Activated T-helper 17 cell treated with anti-CD3 and anti-CD28 coated beads, Interleukin-2, amount 50 U/mL, for 72 hours (primary cell): ENCODE data around the gene TNNT3. TPM values are rescaled to one million over a fixed set of nuclear protein-coding genes. Genes with fewer than 3 reads are reported as not detected.
"Not testable (repeated sequence)": the region's sequence is repeated elsewhere in the genome, so short reads cannot be mapped to it uniquely, and the experiment has no call there.

Source experiments
- ATAC-seq: fragments of 150-1000 bp; cut with Tn5 transposase; replicated peaks from 2 replicates; pipeline ENCODE4 v1.10.0; 2021; ENCODE audit warnings: mild to moderate bottlenecking, moderate library complexity
- H3K27ac Mint-ChIP-seq: one replicate; pipeline ENCODE4 v1.8.0; 2022; ENCODE audit warnings: mixed read lengths
- H3K27me3 Mint-ChIP-seq: one replicate; pipeline ENCODE4 v1.8.0; 2022; ENCODE audit warnings: mixed read lengths
- H3K36me3 Mint-ChIP-seq: one replicate; pipeline ENCODE4 v1.8.0; 2022; ENCODE audit warnings: low read depth, mild to moderate bottlenecking, mixed read lengths
- H3K4me1 Mint-ChIP-seq: one replicate; pipeline ENCODE4 v1.8.0; 2022; ENCODE audit warnings: mixed read lengths
- H3K4me3 Mint-ChIP-seq: one replicate; pipeline ENCODE4 v1.8.0; 2022; ENCODE audit warnings: mild to moderate bottlenecking, mixed read lengths
- H3K9me3 Mint-ChIP-seq: one replicate; pipeline ENCODE4 v1.8.0; 2022; ENCODE audit warnings: mixed read lengths
- total RNA-seq, 2 donors: library from RNA; stranded (reverse); gene quantifications; one replicate each; pipeline ENCODE4 v1.2.3, GENCODE V29; 2022

Gene TNNT3
- total RNA-seq, 2 donors from 2014 or later: 2.1 to 26.2 TPM

- ATAC-seq: no peak
- H3K27me3 Mint-ChIP-seq: no peaks in the 10 kb centered on the region
- no peak overlapping the region for H3K27ac Mint-ChIP-seq
These were observed 41.1 kb upstream of the TNNT3 start for GRCh38 chr11:1878137-1879031.

GRCh38 chr11:1879342-1879940 lies 40.1 kb upstream of the TNNT3 start:
- Mint-ChIP-seq H3K27ac (no peak overlapping the region), H3K4me1 (peaks cover 3% of the 10 kb centered on the region), H3K9me3 (no peaks in the 10 kb centered on the region), H3K4me3 (no peak overlapping the region), H3K27me3 (no peaks in the 10 kb centered on the region), H3K36me3 (peaks cover 6% of the 10 kb centered on the region)
- ATAC-seq: no peak

More at GRCh38 chr11:1878137-1879031, 41.1 kb upstream of the TNNT3 start:
- Mint-ChIP-seq H3K4me3 (no peak overlapping the region), H3K36me3 (peaks cover 6% of the 10 kb centered on the region), H3K9me3 (no peaks in the 10 kb centered on the region), H3K4me1 (peaks cover 3% of the 10 kb centered on the region)

GRCh38 chr11:1879941-1880720 lies 39.4 kb upstream of the TNNT3 start:
- no peaks in the 10 kb centered on the region for H3K27me3 Mint-ChIP-seq
- peaks cover 6% of the 10 kb centered on the region for H3K36me3 Mint-ChIP-seq
- peaks cover 3% of the 10 kb centered on the region for H3K4me1 Mint-ChIP-seq
- H3K4me3 Mint-ChIP-seq: no peak overlapping the region
- H3K9me3 Mint-ChIP-seq: no peaks in the 10 kb centered on the region
- H3K27ac Mint-ChIP-seq: no peak overlapping the region
- no peak for ATAC-seq

- peak; percentile 20 for ATAC-seq
- Mint-ChIP-seq H3K27me3 (no peaks in the 10 kb centered on the region), H3K9me3 (no peaks in the 10 kb centered on the region), H3K36me3 (peaks cover 6% of the 10 kb centered on the region), H3K4me3 (no peak overlapping the region), H3K4me1 (no peaks in the 10 kb centered on the region), H3K27ac (no peak overlapping the region)
These were observed 38.6 kb upstream of the TNNT3 start for GRCh38 chr11:1880746-1881441.

GRCh38 chr11:1881442-1882264 lies 37.9 kb upstream of the TNNT3 start:
- Mint-ChIP-seq H3K27ac (no peak overlapping the region), H3K4me1 (no peaks in the 10 kb centered on the region), H3K27me3 (no peaks in the 10 kb centered on the region), H3K36me3 (peaks cover 6% of the 10 kb centered on the region), H3K4me3 (no peak overlapping the region), H3K9me3 (no peaks in the 10 kb centered on the region)
- ATAC-seq: peak; percentile 21

GRCh38 chr11:1882265-1883238 lies 37.0 kb upstream of the TNNT3 start:
- Mint-ChIP-seq H3K27me3 (no peaks in the 10 kb centered on the region), H3K36me3 (peaks cover 6% of the 10 kb centered on the region), H3K4me1 (no peaks in the 10 kb centered on the region), H3K27ac (no peak overlapping the region), H3K9me3 (no peaks in the 10 kb centered on the region), H3K4me3 (no peak overlapping the region)
- peak; percentile 84 for ATAC-seq

- H3K4me1 Mint-ChIP-seq: peaks cover 4% of the 10 kb centered on the region
- ATAC-seq: no peak
- H3K27me3 Mint-ChIP-seq: no peaks in the 10 kb centered on the region
These were observed 35.9 kb upstream of the TNNT3 start for GRCh38 chr11:1883346-1884302.

GRCh38 chr11:1884303-1884700 lies 35.2 kb upstream of the TNNT3 start:
- Mint-ChIP-seq H3K27ac (no peak overlapping the region), H3K9me3 (no peaks in the 10 kb centered on the region), H3K4me3 (no peak overlapping the region), H3K4me1 (peaks cover 8% of the 10 kb centered on the region), H3K36me3 (peaks cover 6% of the 10 kb centered on the region), H3K27me3 (no peaks in the 10 kb centered on the region)
- no peak for ATAC-seq

More at GRCh38 chr11:1883346-1884302, 35.9 kb upstream of the TNNT3 start:
- Mint-ChIP-seq H3K9me3 (no peaks in the 10 kb centered on the region), H3K27ac (no peak overlapping the region), H3K36me3 (peaks cover 6% of the 10 kb centered on the region), H3K4me3 (no peak overlapping the region)

GRCh38 chr11:1886551-1886950 lies 33.0 kb upstream of the TNNT3 start:
- H3K27me3 Mint-ChIP-seq, H3K27ac Mint-ChIP-seq, H3K36me3 Mint-ChIP-seq, H3K4me3 Mint-ChIP-seq, H3K4me1 Mint-ChIP-seq, ATAC-seq, H3K9me3 Mint-ChIP-seq: not testable (repeated sequence)

- peaks cover 14% of the 10 kb centered on the region for H3K36me3 Mint-ChIP-seq
- H3K4me1 Mint-ChIP-seq: peaks cover 11% of the 10 kb centered on the region
- no peak for ATAC-seq
- H3K4me3 Mint-ChIP-seq: peak overlapping the region; percentile 74
- peak overlapping the region; percentile 83 for H3K27ac Mint-ChIP-seq
- H3K9me3 Mint-ChIP-seq: no peaks in the 10 kb centered on the region
- H3K27me3 Mint-ChIP-seq: no peaks in the 10 kb centered on the region
These were observed 31.8 kb upstream of the TNNT3 start for GRCh38 chr11:1887451-1888346.

GRCh38 chr11:1888347-1888753 lies 31.2 kb upstream of the TNNT3 start:
- peak overlapping the region; percentile 74 for H3K4me3 Mint-ChIP-seq
- H3K4me1 Mint-ChIP-seq: peaks cover 15% of the 10 kb centered on the region
- H3K36me3 Mint-ChIP-seq: peaks cover 17% of the 10 kb centered on the region
- ATAC-seq: no peak
- peak overlapping the region; percentile 83 for H3K27ac Mint-ChIP-seq
- H3K27me3 Mint-ChIP-seq: no peaks in the 10 kb centered on the region
- H3K9me3 Mint-ChIP-seq: no peaks in the 10 kb centered on the region
